Mesothelial cell of epicardium (in vitro differentiated cells): ENCODE data around the gene POU3F3. TPM values are rescaled to one million over a fixed set of nuclear protein-coding genes. Genes with fewer than 3 reads are reported as not detected.
A peak's percentile ranks its signal among the peaks of the same experiment; 100 is the strongest.

Experiments
- DNase-seq, 2 experiments: peaks; one replicate each; pipeline ENCODE4 v3.0.0; 2021; ENCODE audit warnings: low spot score in 2 of 2; ENCODE audit not compliant: unreplicated experiment in 2 of 2
- H3K27ac Mint-ChIP-seq: 2 replicates; pipeline ENCODE4 v1.8.0; 2021; ENCODE audit warnings: mixed read lengths
- H3K27me3 Mint-ChIP-seq: 2 replicates; pipeline ENCODE4 v1.8.0; 2021; ENCODE audit warnings: low read depth, mixed read lengths
- H3K36me3 Mint-ChIP-seq: 2 replicates; pipeline ENCODE4 v1.8.0; 2021; ENCODE audit warnings: mixed read lengths
- H3K4me1 Mint-ChIP-seq: 2 replicates; pipeline ENCODE4 v1.8.0; 2021; ENCODE audit warnings: mixed read lengths
- H3K4me3 Mint-ChIP-seq: 2 replicates; pipeline ENCODE4 v1.8.0; 2021; ENCODE audit warnings: mild to moderate bottlenecking, moderate library complexity, mixed read lengths
- H3K9me3 Mint-ChIP-seq: 2 replicates; pipeline ENCODE4 v1.8.0; 2021; ENCODE audit warnings: mixed read lengths
- total RNA-seq: library from RNA; stranded (reverse); gene quantifications from 3 replicates; pipeline ENCODE4 v1.2.1, GENCODE V29; 2021
- TF ChIP-seq, protein P1 (sequence below): fragments of 200-600 bp; sonication (generic); IDR thresholded peaks from one replicate; pipeline ENCODE4 v1.5.0; 2021; ENCODE audit warnings: antibody characterized with exemption; ENCODE audit not compliant: unreplicated experiment

POU3F3 gene
- total RNA-seq, result not detected in 3 replicates

DNA sequence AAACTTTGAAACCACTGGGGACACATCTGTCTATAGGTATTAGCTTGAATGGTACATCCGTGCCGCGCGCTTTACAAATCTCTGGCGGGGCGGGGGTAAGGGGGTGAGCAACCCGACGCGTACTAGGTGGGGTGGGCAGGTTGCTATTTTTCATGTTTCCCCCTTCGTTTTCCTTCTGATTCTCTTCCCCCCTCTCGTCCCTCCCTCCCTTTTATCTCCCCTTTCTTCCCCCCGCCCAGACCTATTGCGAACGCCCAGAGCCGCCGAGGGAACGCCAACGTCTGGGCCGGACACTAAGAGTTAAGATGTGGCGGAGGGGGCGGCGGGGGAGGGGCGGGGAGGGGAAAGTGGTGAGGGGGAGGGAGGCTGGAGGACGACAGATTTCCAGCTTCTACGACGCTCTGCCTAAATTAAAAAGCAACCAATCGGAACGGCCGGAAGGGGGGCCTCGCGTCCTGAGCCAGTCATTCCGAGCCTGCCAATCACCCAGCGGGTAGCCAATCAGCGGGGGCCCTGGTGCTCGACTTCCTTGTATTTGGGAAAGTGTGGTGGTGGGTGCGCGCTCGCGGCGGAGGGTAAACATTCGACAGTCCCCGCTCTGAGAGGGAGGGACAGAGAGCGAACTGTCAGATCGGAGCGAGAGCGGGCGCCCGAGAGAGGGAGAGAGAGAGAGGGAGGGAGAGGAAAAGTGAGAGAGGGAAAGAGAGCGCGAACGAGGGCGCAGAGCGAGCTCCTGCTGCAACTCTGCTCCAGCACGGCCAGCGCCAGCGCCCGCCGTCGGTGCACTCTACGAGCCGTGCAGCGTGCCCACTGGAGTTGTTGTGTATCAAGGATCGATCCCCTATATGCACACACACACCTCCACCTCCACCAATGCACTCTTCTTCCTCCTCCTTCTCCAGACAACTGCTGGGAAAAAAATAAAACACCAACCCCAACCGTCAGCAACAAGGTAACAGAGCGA, at the start of gene POU3F3:
TSS of gene POU3F3 (plus strand) at position 582 of the 964 bp plus-strand sequence. CDS start 1,396 bp downstream, outside the sequence.
- Mint-ChIP-seq H3K9me3 (no peaks in the 10 kb centered on the region), H3K4me1 (peaks cover 20% of the 10 kb centered on the region), H3K36me3 (peaks cover 2% of the 10 kb centered on the region), H3K27me3 (peaks cover 84% of the 10 kb centered on the region), H3K27ac (peak within 1 kb of the TSS; percentile 73), H3K4me3 (peak within 1 kb of the TSS; percentile 69)
- DNase-seq, result no peak
- TF ChIP-seq, protein P1, sequence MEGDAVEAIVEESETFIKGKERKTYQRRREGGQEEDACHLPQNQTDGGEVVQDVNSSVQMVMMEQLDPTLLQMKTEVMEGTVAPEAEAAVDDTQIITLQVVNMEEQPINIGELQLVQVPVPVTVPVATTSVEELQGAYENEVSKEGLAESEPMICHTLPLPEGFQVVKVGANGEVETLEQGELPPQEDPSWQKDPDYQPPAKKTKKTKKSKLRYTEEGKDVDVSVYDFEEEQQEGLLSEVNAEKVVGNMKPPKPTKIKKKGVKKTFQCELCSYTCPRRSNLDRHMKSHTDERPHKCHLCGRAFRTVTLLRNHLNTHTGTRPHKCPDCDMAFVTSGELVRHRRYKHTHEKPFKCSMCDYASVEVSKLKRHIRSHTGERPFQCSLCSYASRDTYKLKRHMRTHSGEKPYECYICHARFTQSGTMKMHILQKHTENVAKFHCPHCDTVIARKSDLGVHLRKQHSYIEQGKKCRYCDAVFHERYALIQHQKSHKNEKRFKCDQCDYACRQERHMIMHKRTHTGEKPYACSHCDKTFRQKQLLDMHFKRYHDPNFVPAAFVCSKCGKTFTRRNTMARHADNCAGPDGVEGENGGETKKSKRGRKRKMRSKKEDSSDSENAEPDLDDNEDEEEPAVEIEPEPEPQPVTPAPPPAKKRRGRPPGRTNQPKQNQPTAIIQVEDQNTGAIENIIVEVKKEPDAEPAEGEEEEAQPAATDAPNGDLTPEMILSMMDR, result no peak

- Mint-ChIP-seq H3K27me3 (peaks cover 22% of the 10 kb centered on the region), H3K4me1 (no peaks in the 10 kb centered on the region), H3K9me3 (no peaks in the 10 kb centered on the region), H3K27ac (no peak overlapping the region), H3K4me3 (no peak overlapping the region), H3K36me3 (no peaks in the 10 kb centered on the region)
- no peak for DNase-seq
- TF ChIP-seq, protein P1, result no peak
Observed at GRCh38 chr2:104804148-104804890, 49.6 kb upstream of the POU3F3 start.

- no peak for DNase-seq
- H3K4me3 Mint-ChIP-seq, result no peak overlapping the region
- H3K36me3 Mint-ChIP-seq, result no peaks in the 10 kb centered on the region
- TF ChIP-seq, protein P1, result no peak
- H3K27me3 Mint-ChIP-seq, result peaks cover 15% of the 10 kb centered on the region
- H3K4me1 Mint-ChIP-seq, result no peaks in the 10 kb centered on the region
- no peak overlapping the region for H3K27ac Mint-ChIP-seq
- H3K9me3 Mint-ChIP-seq, result peaks cover 4% of the 10 kb centered on the region
Observed at GRCh38 chr2:104812286-104812685, 41.6 kb upstream of the POU3F3 start.

DNA sequence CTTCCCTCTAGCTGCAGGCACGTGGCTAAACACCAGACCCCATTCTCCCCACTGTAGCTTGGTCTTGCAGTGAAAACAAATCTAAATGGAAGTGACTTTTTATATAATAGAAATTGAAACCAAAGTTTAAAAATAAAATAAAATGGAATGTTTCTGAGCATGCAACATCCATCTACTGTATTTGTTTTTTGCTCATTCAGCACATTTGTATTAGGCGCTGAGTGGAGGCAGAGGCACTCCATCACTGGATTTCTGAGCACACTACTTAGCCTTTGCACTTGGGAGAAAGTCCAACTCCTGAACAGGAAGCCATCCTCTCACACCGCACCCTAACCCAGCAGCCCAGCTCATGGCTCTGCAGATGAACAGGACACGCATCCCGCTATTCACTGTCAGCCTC, 37.8 kb upstream of the POU3F3 start:
- no peaks in the 10 kb centered on the region for H3K4me1 Mint-ChIP-seq

DNA sequence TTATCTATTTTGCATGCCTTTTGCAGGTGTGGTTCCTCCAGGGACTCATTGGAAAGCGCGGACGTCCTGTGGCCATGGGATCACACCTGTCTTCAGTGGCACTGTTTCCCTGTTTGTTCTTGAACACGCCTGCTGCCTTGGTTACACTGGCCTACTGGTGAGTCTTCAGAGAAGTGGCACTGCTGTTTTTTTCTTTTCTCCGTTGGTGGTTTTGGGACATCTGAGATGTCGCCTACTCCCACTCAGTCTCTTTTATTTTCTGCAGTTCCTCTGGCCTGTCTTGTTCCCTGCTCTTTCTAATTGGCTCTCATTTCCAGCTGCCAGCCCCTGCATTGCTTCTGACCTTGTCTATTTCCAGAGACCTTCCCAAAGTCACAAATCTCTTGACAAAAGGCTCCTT, 35.7 kb upstream of the POU3F3 start:
- Mint-ChIP-seq H3K9me3 (no peaks in the 10 kb centered on the region), H3K4me1 (no peaks in the 10 kb centered on the region), H3K27me3 (peaks cover 46% of the 10 kb centered on the region), H3K27ac (no peak overlapping the region), H3K36me3 (no peaks in the 10 kb centered on the region), H3K4me3 (no peak overlapping the region)
- TF ChIP-seq, protein P1, result no peak
- no peak for DNase-seq

More for the DNA sequence above, 37.8 kb upstream of the POU3F3 start:
- Mint-ChIP-seq H3K4me3 (no peak overlapping the region), H3K36me3 (no peaks in the 10 kb centered on the region), H3K9me3 (no peaks in the 10 kb centered on the region), H3K27ac (no peak overlapping the region), H3K27me3 (peaks cover 36% of the 10 kb centered on the region)
- TF ChIP-seq, protein P1, result no peak
- no peak for DNase-seq
